Measurements from ENCODE around the gene PDZK1IP1. TPM values are rescaled to one million over a fixed set of nuclear protein-coding genes. Genes with fewer than 3 reads are reported as not detected.
"Not testable (repeated sequence)": the region's sequence is repeated elsewhere in the genome, so short reads cannot be mapped to it uniquely, and the experiment has no call there.

PDZK1IP1 gene
- total RNA-seq, 3 donors from 2014 or later, result 2.2 to 69.4 (median 42.3) TPM

DNA sequence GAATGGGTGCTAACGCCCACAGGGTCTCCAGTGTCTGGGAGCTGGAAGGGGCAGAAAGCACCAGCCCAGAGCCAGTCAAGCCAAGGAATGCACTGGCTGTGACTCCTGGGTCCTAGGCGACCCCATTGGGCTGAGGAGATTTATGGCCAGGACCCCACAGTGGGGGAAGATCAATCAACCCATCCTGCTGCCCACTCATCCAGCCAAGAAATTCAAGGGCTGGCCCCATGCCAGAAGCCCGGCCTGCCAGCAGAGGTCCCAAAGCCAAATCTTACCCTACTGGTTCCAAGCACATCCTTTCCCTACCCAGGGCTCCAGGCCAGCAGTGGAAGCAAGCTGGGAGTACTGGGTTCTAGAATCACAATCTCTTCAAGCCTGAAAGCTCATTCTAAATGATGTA, 6.8 kb upstream of the PDZK1IP1 start:
- no peaks in the 10 kb centered on the region for H3K36me3 ChIP-seq
- TF ChIP-seq POLR2A (IDR thresholded peaks at IDR 0.05) (no peak), POLR2AphosphoS5 (IDR thresholded peaks at IDR 0.05) (no peak)
- TF ChIP-seq, protein P1, sequence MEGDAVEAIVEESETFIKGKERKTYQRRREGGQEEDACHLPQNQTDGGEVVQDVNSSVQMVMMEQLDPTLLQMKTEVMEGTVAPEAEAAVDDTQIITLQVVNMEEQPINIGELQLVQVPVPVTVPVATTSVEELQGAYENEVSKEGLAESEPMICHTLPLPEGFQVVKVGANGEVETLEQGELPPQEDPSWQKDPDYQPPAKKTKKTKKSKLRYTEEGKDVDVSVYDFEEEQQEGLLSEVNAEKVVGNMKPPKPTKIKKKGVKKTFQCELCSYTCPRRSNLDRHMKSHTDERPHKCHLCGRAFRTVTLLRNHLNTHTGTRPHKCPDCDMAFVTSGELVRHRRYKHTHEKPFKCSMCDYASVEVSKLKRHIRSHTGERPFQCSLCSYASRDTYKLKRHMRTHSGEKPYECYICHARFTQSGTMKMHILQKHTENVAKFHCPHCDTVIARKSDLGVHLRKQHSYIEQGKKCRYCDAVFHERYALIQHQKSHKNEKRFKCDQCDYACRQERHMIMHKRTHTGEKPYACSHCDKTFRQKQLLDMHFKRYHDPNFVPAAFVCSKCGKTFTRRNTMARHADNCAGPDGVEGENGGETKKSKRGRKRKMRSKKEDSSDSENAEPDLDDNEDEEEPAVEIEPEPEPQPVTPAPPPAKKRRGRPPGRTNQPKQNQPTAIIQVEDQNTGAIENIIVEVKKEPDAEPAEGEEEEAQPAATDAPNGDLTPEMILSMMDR (IDR thresholded peaks at IDR 0.05), result no peak
- H3K27ac ChIP-seq, result no peak overlapping the region
- H3K27me3 ChIP-seq, result peaks cover 0 to 7% of the 10 kb centered on the region in 2 donors
- H3K4me1 ChIP-seq, result peaks cover 0 to 7% of the 10 kb centered on the region in 2 donors
- H3K9me3 ChIP-seq, result no peaks in the 10 kb centered on the region
- no peak for DNase-seq (ENCODE audit: low spot score in 2 of 2)
- H3K4me3 ChIP-seq, result no peak overlapping the region
- intact Hi-C loops (cut with DNase I; ENCODE audit: low total_unique reads), result loop anchor here (10.0 kb wide), 1 partner anchor 48 kb away; no protein-coding TSS in a partner anchor

DNA sequence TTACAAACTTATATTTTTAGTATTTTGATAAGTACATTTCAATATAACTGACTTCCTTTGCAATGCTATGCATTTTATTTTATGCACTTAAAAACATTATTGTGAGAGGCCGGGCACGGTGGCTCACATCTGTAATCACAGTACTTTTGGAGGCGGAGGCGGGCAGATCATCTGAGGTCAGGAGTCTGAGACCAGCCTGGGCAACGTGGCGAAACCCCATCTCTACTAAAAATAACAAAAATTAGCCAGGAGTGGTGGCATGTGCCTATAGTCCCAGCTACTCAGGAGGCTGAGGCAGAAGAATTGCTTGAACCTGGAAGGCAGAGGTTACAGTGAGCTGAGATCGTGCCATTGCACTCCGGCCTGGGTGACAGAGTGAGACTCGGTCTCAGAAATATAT, 6.1 kb upstream of the PDZK1IP1 start:
- DNase-seq (ENCODE audit: low spot score in 2 of 2); H3K4me1 ChIP-seq; H3K27me3 ChIP-seq; H3K27ac ChIP-seq; H3K9me3 ChIP-seq; H3K4me3 ChIP-seq; H3K36me3 ChIP-seq: not testable (repeated sequence)
- intact Hi-C loops (cut with DNase I; ENCODE audit: low total_unique reads), result loop anchor here (10.0 kb wide), 1 partner anchor 49 kb away; no protein-coding TSS in a partner anchor

DNA sequence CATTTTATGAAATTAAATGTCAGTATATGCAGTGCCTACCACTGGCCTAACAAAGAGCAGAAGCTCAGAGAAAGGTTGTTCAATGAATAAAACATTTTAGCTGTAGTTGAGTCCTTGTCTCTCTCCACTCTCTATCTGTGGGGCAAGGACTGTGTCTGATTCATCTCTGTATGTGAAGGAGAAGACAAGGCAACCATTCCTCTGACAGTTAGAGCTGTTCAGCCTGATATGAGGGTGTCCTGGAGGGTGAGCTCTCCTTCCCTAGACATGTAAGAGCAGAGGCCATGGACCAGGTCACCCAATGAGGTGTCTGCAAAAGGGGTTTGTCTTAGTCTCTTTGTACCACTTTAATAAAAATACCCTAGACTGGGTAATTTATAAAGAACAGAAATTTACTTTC, 4.5 kb upstream of the PDZK1IP1 start:
- H3K4me1 ChIP-seq, result peaks cover 7% of the 10 kb centered on the region in 2 donors
- H3K27ac ChIP-seq, result no peak overlapping the region
- H3K36me3 ChIP-seq, result no peaks in the 10 kb centered on the region
- TF ChIP-seq, protein P1 (IDR thresholded peaks at IDR 0.05), result no peak
- TF ChIP-seq POLR2AphosphoS5 (IDR thresholded peaks at IDR 0.05) (no peak), POLR2A (IDR thresholded peaks at IDR 0.05) (no peak)
- peaks cover 0 to 7% of the 10 kb centered on the region in 2 donors for H3K27me3 ChIP-seq
- H3K9me3 ChIP-seq, result no peaks in the 10 kb centered on the region
- intact Hi-C loops (cut with DNase I; ENCODE audit: low total_unique reads), result loop anchor here (10.0 kb wide), 1 partner anchor 50 kb away; no protein-coding TSS in a partner anchor
- DNase-seq (ENCODE audit: low spot score in 2 of 2), result no peak
- H3K4me3 ChIP-seq, result no peak overlapping the region

DNA sequence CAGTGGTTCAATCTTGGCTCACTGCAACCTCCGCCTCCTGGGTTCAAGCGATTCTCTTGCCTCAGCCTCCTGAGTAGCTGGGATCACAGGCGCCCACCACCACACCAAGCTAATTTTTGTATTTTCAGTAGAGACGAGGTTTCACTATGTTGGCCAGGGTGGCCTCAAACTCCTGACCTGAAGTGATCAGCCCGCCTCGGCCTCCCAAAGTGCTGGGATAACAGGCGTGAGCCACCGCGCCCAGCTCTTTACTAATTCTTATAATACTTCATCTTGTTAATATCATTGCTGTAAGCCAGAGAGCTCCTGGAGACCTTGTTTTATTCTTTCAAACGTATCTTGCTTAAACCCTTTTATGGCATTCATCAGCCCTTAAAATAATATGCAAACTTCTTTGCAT, 3.7 kb upstream of the PDZK1IP1 start:
- not testable (repeated sequence) for DNase-seq (ENCODE audit: low spot score in 2 of 2)

DNA sequence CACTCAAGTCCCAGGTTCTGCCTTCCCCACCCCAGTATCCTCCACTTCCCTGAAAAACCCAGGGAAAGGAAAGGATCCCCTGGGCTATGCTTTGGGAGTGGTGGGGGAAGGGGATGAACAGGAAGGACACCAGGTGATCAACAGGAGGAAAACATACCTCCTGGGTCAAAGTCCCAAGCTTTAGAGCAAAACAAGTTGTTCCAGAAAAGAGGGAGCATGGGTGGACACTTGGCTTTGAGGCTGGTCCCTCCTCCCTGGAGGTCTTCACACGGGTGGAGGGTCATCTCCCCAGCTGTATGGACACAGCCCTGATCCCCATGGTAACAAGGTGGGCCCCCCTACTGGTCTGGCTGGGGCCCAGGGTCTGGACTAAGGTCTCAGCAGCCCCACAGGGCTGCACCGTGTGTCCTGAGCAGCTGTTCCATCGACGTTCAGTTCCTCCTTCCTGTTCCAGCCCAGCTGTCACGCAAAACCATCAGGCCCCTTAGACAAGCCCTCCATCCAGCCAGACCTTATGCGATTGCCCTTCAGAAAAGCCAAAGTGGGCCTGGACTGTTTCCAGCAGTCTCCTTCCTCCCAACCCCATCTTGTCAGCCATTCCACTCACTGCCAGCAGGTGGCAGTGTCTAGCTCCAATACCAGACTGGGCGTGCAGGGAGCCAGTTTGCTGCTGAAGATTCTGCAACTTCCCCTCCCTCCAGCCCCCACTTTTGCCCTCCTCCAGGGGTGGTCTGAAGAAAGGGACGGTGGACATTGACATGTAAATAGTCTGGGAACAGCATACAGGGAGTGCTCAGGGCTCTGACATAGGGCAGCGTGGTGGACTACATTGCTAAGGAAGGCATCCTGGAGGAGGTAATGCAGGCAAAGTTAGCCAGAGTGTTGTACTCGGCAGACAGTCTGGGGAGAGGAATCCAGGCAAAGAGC, 2.9 kb upstream of the PDZK1IP1 start:
- peaks cover 7% of the 10 kb centered on the region in 2 donors for H3K4me1 ChIP-seq
- peak overlapping the region in 1 of 2 donors; percentile 36 for H3K27ac ChIP-seq
- H3K27me3 ChIP-seq, result no peaks in the 10 kb centered on the region
- DNase-seq (ENCODE audit: low spot score in 2 of 2), result peak; percentile 56 to 70
- H3K4me3 ChIP-seq, result no peak overlapping the region
- H3K9me3 ChIP-seq, result no peaks in the 10 kb centered on the region
- TF ChIP-seq, protein P1 (IDR thresholded peaks at IDR 0.05), result peak; percentile 44 to 89 (median 79)
- no peak for TF ChIP-seq POLR2A (IDR thresholded peaks at IDR 0.05)
- intact Hi-C loops (cut with DNase I; ENCODE audit: low total_unique reads), result loop anchor here (10.0 kb wide), 1 partner anchor 52 kb away; no protein-coding TSS in a partner anchor
- no peaks in the 10 kb centered on the region for H3K36me3 ChIP-seq

More for the DNA sequence above, 3.7 kb upstream of the PDZK1IP1 start:
- H3K27ac ChIP-seq, H3K27me3 ChIP-seq, H3K4me3 ChIP-seq, H3K36me3 ChIP-seq, H3K9me3 ChIP-seq, H3K4me1 ChIP-seq: not testable (repeated sequence)
- intact Hi-C loops (cut with DNase I; ENCODE audit: low total_unique reads), result loop anchor here (10.0 kb wide), 1 partner anchor 51 kb away; no protein-coding TSS in a partner anchor

DNA sequence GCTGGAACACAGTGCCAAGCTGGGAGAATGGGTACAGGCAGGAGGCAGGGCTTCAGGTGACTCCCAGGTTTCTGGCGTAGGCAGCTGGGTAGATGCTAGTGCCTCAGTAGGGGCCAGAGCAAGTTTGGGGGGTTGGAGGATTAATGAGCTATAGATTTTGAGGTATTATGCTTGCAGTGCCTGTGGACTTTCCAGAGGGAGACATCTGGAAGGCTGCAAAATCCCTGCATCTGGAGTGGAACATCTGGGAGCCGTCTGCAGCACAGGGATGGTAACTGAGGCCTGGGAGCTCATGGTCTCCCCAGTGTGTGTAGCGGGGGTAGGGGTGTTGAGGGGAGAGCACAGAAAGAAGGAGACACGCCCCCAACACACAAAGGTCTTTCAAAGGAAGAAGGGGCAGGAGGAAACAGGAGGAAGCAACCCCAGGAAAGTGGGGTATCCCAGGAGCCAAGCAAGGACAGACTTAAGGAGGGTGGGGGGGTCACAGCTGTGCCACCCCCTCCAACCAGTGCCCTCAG, 2.2 kb upstream of the PDZK1IP1 start:
- no peaks in the 10 kb centered on the region for H3K36me3 ChIP-seq
- DNase-seq (ENCODE audit: low spot score in 2 of 2), result peak in 1 of 2 donors; percentile 16
- peaks cover 7% of the 10 kb centered on the region in 2 donors for H3K4me1 ChIP-seq
- no peaks in the 10 kb centered on the region for H3K27me3 ChIP-seq
- intact Hi-C loops (cut with DNase I; ENCODE audit: low total_unique reads), result loop anchor here (10.0 kb wide), 1 partner anchor 53 kb away; no protein-coding TSS in a partner anchor
- H3K4me3 ChIP-seq, result no peak overlapping the region
- peak overlapping the region in 1 of 2 donors; percentile 36 for H3K27ac ChIP-seq
- H3K9me3 ChIP-seq, result no peaks in the 10 kb centered on the region
- TF ChIP-seq, protein P1 (IDR thresholded peaks at IDR 0.05), result no peak
- TF ChIP-seq POLR2A (IDR thresholded peaks at IDR 0.05), result no peak
- TF ChIP-seq POLR2AphosphoS5 (IDR thresholded peaks at IDR 0.05), result no peak
